SK-N-SH (cell line): ENCODE results near the gene TESMIN. TPM values are rescaled to one million over a fixed set of nuclear protein-coding genes. Genes with fewer than 3 reads are reported as not detected.

Source experiments
- CTCF ChIA-PET: fragments of 300-600, 350-600 bp; formaldehyde crosslinking; extraction: SDS; loops from one replicate; lab custom pipeline; 2021; lab: Yijun Ruan, JAX
- POLR2A ChIA-PET: fragments of 350-600 bp; sonication (Branson Sonifier 250); formaldehyde crosslinking; extraction: SDS; loops from one replicate; lab custom pipeline; 2020; ENCODE audit warnings: antibody characterized with exemption, inconsistent platforms; lab: Yijun Ruan, JAX
- DNase-seq: peaks from one replicate; pipeline ENCODE4 v3.0.0; 2012
- H2AFZ ChIP-seq: fragments of 200-600 bp; sonication (generic); 2 replicates; pipeline ENCODE4 v1.8.1; 2016; ENCODE audit warnings: antibody characterized with exemption, mild to moderate bottlenecking, low read depth
- H3F3A ChIP-seq: fragments of 200-600 bp; sonication (generic); replicated peaks from 2 replicates; pipeline ENCODE3; 2016; ENCODE audit warnings: antibody characterized with exemption, mild to moderate bottlenecking; ENCODE audit not compliant: insufficient read depth
- H3K27ac ChIP-seq, 2 experiments: fragments of 200-500 bp in 1 of 2; fragments of 200-600 bp in 1 of 2; sonication (Bioruptor generic) in 1 of 2; sonication (generic), shearing (Covaris generic) in 1 of 2; 2 replicates each; pipeline versions ENCODE4 v1.5.1 to v1.6.1; 2014 to 2016; ENCODE audit warnings: low read depth in 2 of 2, inconsistent platforms in 1 of 2, low read length in 1 of 2, mild to moderate bottlenecking in 1 of 2, mixed read lengths in 1 of 2
- H3K27me3 ChIP-seq: fragments of 200-600 bp; sonication (generic), shearing (Covaris generic); 2 replicates; pipeline ENCODE4 v1.6.1; 2016; ENCODE audit warnings: mixed run types; ENCODE audit not compliant: insufficient read depth
- H3K36me3 ChIP-seq, 2 experiments: fragments of 200-500 bp in 1 of 2; fragments of 200-600 bp in 1 of 2; sonication (Bioruptor generic) in 1 of 2; sonication (generic) in 1 of 2; replicated peaks in 1 of 2; 2 replicates each; pipeline versions ENCODE3 to v1.5.1; 2014 to 2016; ENCODE audit warnings: low read length in 1 of 2, mild to moderate bottlenecking in 1 of 2; ENCODE audit not compliant: insufficient read depth in 2 of 2, control insufficient read depth in 1 of 2
- H3K4me1 ChIP-seq, 2 experiments: fragments of 200-500 bp in 1 of 2; fragments of 200-600 bp in 1 of 2; sonication (Bioruptor generic) in 1 of 2; sonication (generic), shearing (Covaris generic) in 1 of 2; 2 replicates each; pipeline versions ENCODE4 v1.5.1 to v1.6.1; 2014 to 2016; ENCODE audit warnings: low read depth in 1 of 2, low read length in 1 of 2, mixed run types in 1 of 2; ENCODE audit not compliant: insufficient read depth in 2 of 2, control insufficient read depth in 1 of 2
- H3K4me2 ChIP-seq: fragments of 200-600 bp; sonication (generic), shearing (Covaris generic); 2 replicates; pipeline ENCODE4 v1.6.1; 2017; ENCODE audit warnings: mixed run types
- H3K4me3 ChIP-seq, 2 experiments: fragments of 200-500 bp in 1 of 2; fragments of 200-600 bp in 1 of 2; sonication (Bioruptor generic) in 1 of 2; sonication (generic), shearing (Covaris generic) in 1 of 2; 2 replicates each; pipeline versions ENCODE4 v1.5.1 to v1.8.1; 2014 to 2016; ENCODE audit warnings: low read depth in 2 of 2, inconsistent platforms in 1 of 2, low read length in 1 of 2, mild to moderate bottlenecking in 1 of 2, mixed read lengths in 1 of 2, moderate library complexity in 1 of 2
- H3K79me2 ChIP-seq: fragments of 200-600 bp; sonication (generic); 2 replicates; pipeline ENCODE4 v1.8.1; 2017; ENCODE audit warnings: mild to moderate bottlenecking; ENCODE audit not compliant: insufficient read depth
- H3K9ac ChIP-seq: fragments of 200-600 bp; sonication (generic); 2 replicates; pipeline ENCODE4 v1.6.1; 2017; ENCODE audit warnings: mixed run types
- H3K9me2 ChIP-seq: fragments of 200-600 bp; sonication (generic); 2 replicates; pipeline ENCODE4 v1.6.1; 2017; ENCODE audit warnings: mixed run types
- H3K9me3 ChIP-seq: fragments of 200-600 bp; sonication (generic); 2 replicates; pipeline ENCODE4 v1.6.1; 2017; ENCODE audit warnings: mixed run types, mild to moderate bottlenecking, moderate library complexity
- H4K20me1 ChIP-seq: fragments of 200-600 bp; sonication (generic); 2 replicates; pipeline ENCODE4 v1.6.1; 2017; ENCODE audit warnings: mild to moderate bottlenecking, mixed run types; ENCODE audit not compliant: insufficient read depth
- EP300 ChIP-seq, 2 experiments: IDR thresholded peaks; 2 replicates each; pipeline versions ENCODE4 v1.4.0 to v1.6.1; 2012; ENCODE audit warnings: borderline replicate concordance in 1 of 2, low read depth in 1 of 2, low read length in 1 of 2
- FOXJ3 ChIP-seq: sonication (generic); formaldehyde crosslinking; IDR thresholded peaks from 2 replicates; pipeline ENCODE4 v1.5.1; 2020; ENCODE audit warnings: mild to moderate bottlenecking, missing genetic modification reagents
- GATA2 ChIP-seq: sonication (generic); formaldehyde crosslinking; IDR thresholded peaks from 2 replicates; pipeline ENCODE4 v1.5.0; 2020; ENCODE audit warnings: mild to moderate bottlenecking, missing genetic modification reagents
- JUND ChIP-seq: IDR thresholded peaks from 2 replicates; pipeline ENCODE4 v1.4.0; 2012
- MXI1 ChIP-seq: IDR thresholded peaks from 2 replicates; pipeline ENCODE4 v1.6.1; 2012; ENCODE audit warnings: mild to moderate bottlenecking, low read depth, low read length, improper control_type of control experiment
- PBX3 ChIP-seq: IDR thresholded peaks from 2 replicates; pipeline ENCODE4; 2012
- POLR2AphosphoS5 ChIP-seq: IDR thresholded peaks from 2 replicates; pipeline ENCODE4 v1.6.1; 2012; ENCODE audit warnings: low read depth, low read length
- RCOR1 ChIP-seq: fragments of 150-350 bp; IDR thresholded peaks from 2 replicates; pipeline ENCODE4 v1.6.1; 2017; ENCODE audit warnings: antibody characterized with exemption, low read length
- RXRA ChIP-seq: IDR thresholded peaks from 2 replicates; pipeline ENCODE4 v1.4.0; 2012; ENCODE audit warnings: low read depth, mild to moderate bottlenecking, borderline replicate concordance
- TAF1 ChIP-seq: IDR thresholded peaks from 2 replicates; pipeline ENCODE4 v1.6.1; 2012; ENCODE audit warnings: low read depth, mild to moderate bottlenecking, low read length, moderate library complexity, borderline replicate concordance
- TCF12 ChIP-seq: IDR thresholded peaks from 2 replicates; pipeline ENCODE4 v1.4.0; 2012
- USF2 ChIP-seq: fragments of 150-350 bp; IDR thresholded peaks from 2 replicates; pipeline ENCODE4 v1.6.1; 2017; ENCODE audit warnings: antibody characterized with exemption, low read length, low read depth, borderline replicate concordance
- YY1 ChIP-seq: IDR thresholded peaks from 2 replicates; pipeline ENCODE4 v1.4.0; 2012; ENCODE audit warnings: low read depth, mild to moderate bottlenecking
- WGBS: methylation state at CpG from one replicate; pipeline ENCODE4 v1.1.6; 2017; ENCODE audit warnings: low lambda C conversion rate; 5-methylcytosine and 5-hydroxymethylcytosine counted together
- polyA plus RNA-seq, 3 experiments: library from polyadenylated mRNA; depleted of rRNA; stranded (reverse); fragments of >200 nt; gene quantifications; 2 replicates each; pipeline ENCODE4 v1.2.3, GENCODE V29; 2012
- TF ChIP-seq, protein P1 (sequence below): IDR thresholded peaks from 2 replicates; pipeline ENCODE4 v1.4.0; 2012; ENCODE audit warnings: low read depth, borderline replicate concordance

Gene TESMIN
- polyA plus RNA-seq, 1 of the 3 experiments (the other 2 are of a cell fraction): 3.5 TPM

- no peaks in the 10 kb centered on the region for H4K20me1 ChIP-seq
- no peak overlapping the region for H3K4me2 ChIP-seq
- no peak overlapping the region for H2AFZ ChIP-seq
- H3K4me3 ChIP-seq: no peak overlapping the region
- no peaks in the 10 kb centered on the region for H3K79me2 ChIP-seq
- peaks cover 18% of the 10 kb centered on the region for H3K27me3 ChIP-seq
- H3K9me2 ChIP-seq: no peaks in the 10 kb centered on the region
- WGBS: 79% methylated on average over 14 of the region's 14 CpGs
- peaks cover 0 to 37% of the 10 kb centered on the region in 2 experiments; a peak in 1 of 4 replicates for H3K4me1 ChIP-seq
- 0 out of 4 replicates have a peak overlapping the region, but pooled peaks of 1 of the 2 experiments have one; percentile 13 for H3K27ac ChIP-seq
- CTCF ChIA-PET: interaction anchor here (0.6 to 1.4 kb wide), 3 partner anchors 13 to 93 kb away, joined by 3 to 4 read pairs (median 3); no protein-coding TSS in a partner anchor
- H3K9me3 ChIP-seq: no peaks in the 10 kb centered on the region
- no peak for DNase-seq
- no peak for TF ChIP-seq PBX3
- no peak for TF ChIP-seq FOXJ3 (CRISPR knock-in tag)
- no peak for TF ChIP-seq MXI1
- peak; percentile 56; the same call in 1 of the 2 replicates for TF ChIP-seq GATA2
- no peak for TF ChIP-seq TAF1
- TF ChIP-seq POLR2AphosphoS5: no peak
- TF ChIP-seq, all 33 proteins: peak for 1
- POLR2A ChIA-PET: interaction anchor here (0.7 kb wide), 1 partner anchor 70 kb away, joined by 3 read pairs; no protein-coding TSS in a partner anchor
- H3K36me3 ChIP-seq: no peaks in the 10 kb centered on the region
- H3K9ac ChIP-seq: no peak overlapping the region
- H3F3A ChIP-seq: no peaks in the 10 kb centered on the region
These were observed 61.3 kb downstream of the TESMIN start for GRCh38 chr11:68689737-68690625.

DNA sequence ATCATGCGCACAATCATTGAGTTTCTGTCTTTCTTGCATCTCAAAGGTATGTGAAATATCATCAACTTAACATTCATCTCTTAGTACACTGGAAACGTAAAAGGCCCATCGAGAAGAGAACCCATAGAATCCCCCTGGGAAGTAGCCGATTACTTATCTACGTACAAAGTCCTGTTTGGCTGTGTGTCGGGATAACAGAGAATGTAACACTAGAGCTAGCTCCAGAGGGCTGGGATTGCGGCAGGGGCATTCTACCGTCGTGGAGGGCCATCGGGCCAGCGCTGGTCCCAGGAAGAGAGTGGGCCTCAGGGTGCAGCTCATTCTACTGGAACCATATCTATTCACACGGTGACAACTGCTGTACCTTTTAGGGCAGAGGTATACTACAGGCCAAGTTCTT lies 62.4 kb downstream of the TESMIN start:
- TF ChIP-seq GATA2: no peak
- TF ChIP-seq RCOR1: no peak
- no peak for TF ChIP-seq EP300 (IDR thresholded peaks at IDR 0.05; ENCODE audit: borderline replicate concordance in 1 of 2, low read depth in 1 of 2, low read length in 1 of 2)
- TF ChIP-seq JUND: no peak
- TF ChIP-seq POLR2AphosphoS5: no peak
- no peak for TF ChIP-seq PBX3
- TF ChIP-seq TCF12: no peak
- TF ChIP-seq MXI1: no peak
- TF ChIP-seq YY1: no peak
- TF ChIP-seq RXRA: no peak
- TF ChIP-seq, protein P1, sequence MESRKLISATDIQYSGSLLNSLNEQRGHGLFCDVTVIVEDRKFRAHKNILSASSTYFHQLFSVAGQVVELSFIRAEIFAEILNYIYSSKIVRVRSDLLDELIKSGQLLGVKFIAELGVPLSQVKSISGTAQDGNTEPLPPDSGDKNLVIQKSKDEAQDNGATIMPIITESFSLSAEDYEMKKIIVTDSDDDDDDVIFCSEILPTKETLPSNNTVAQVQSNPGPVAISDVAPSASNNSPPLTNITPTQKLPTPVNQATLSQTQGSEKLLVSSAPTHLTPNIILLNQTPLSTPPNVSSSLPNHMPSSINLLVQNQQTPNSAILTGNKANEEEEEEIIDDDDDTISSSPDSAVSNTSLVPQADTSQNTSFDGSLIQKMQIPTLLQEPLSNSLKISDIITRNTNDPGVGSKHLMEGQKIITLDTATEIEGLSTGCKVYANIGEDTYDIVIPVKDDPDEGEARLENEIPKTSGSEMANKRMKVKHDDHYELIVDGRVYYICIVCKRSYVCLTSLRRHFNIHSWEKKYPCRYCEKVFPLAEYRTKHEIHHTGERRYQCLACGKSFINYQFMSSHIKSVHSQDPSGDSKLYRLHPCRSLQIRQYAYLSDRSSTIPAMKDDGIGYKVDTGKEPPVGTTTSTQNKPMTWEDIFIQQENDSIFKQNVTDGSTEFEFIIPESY: no peak
- no peak for TF ChIP-seq USF2
- H3K4me3 ChIP-seq: no peak overlapping the region
- peaks cover 0 to 38% of the 10 kb centered on the region in 2 experiments; a peak in 1 of 4 replicates for H3K4me1 ChIP-seq
- DNase-seq: no peak
- H3K79me2 ChIP-seq: no peaks in the 10 kb centered on the region
- no peak overlapping the region for H3K27ac ChIP-seq
- H2AFZ ChIP-seq: no peak overlapping the region
- H3F3A ChIP-seq: no peaks in the 10 kb centered on the region
- no peaks in the 10 kb centered on the region for H3K9me3 ChIP-seq
- WGBS: 86% methylated on average over 12 of the region's 12 CpGs
- ChIA-PET POLR2A (interaction anchor here (0.7 kb wide), 1 partner anchor 71 kb away, joined by 3 read pairs; no protein-coding TSS in a partner anchor), CTCF (interaction anchor here (1.5 kb wide), 1 partner anchor 12 kb away, joined by 3 read pairs; no protein-coding TSS in a partner anchor)
- no peaks in the 10 kb centered on the region for H3K36me3 ChIP-seq
- no peak overlapping the region for H3K9ac ChIP-seq
- H3K27me3 ChIP-seq: peaks cover 26% of the 10 kb centered on the region
- no peaks in the 10 kb centered on the region for H3K9me2 ChIP-seq
- no peaks in the 10 kb centered on the region for H4K20me1 ChIP-seq
- H3K4me2 ChIP-seq: no peak overlapping the region
